NT2/D1 (cell line): ENCODE measurements around the gene MUC6.

ENCODE experiments used
- SUZ12 ChIP-seq: IDR thresholded peaks from 2 replicates; pipeline ENCODE4 v1.6.1; 2011; ENCODE audit not compliant: insufficient read length, insufficient read depth; ENCODE audit errors: extremely low read depth
- YY1 ChIP-seq: IDR thresholded peaks from 2 replicates; pipeline ENCODE4 v1.6.1; 2011; ENCODE audit not compliant: insufficient read length, insufficient read depth
- ZNF274 ChIP-seq: IDR thresholded peaks from 2 replicates; pipeline ENCODE4 v1.6.1; 2011; ENCODE audit warnings: mild to moderate bottlenecking, low read depth, low read length

- TF ChIP-seq YY1 (no peak), ZNF274 (no peak), SUZ12 (no peak)
These were observed 15.0 kb upstream of the MUC6 start for GRCh38 chr11:1051356-1052132.
